Fibroblast of mammary gland (primary cell): Measurements from ENCODE around the gene KIF26B.

Source experiments
- DNase-seq: peaks from one replicate; pipeline ENCODE4 v3.0.0-alpha.2; 2010; ENCODE audit warnings: low read depth
- H3K4me3 ChIP-seq: 2 replicates; pipeline ENCODE4 v1.5.1; 2011; ENCODE audit warnings: low read depth, mild to moderate bottlenecking, low read length, moderate library complexity; ENCODE audit not compliant: control insufficient read depth
- TF ChIP-seq, protein P1 (sequence below): conservative IDR thresholded peaks from 2 replicates; pipeline ENCODE4 v1.5.1; 2011; ENCODE audit warnings: low read depth, low read length, inconsistent platforms; ENCODE audit not compliant: control insufficient read depth, insufficient read depth

The KIF26B gene

DNA sequence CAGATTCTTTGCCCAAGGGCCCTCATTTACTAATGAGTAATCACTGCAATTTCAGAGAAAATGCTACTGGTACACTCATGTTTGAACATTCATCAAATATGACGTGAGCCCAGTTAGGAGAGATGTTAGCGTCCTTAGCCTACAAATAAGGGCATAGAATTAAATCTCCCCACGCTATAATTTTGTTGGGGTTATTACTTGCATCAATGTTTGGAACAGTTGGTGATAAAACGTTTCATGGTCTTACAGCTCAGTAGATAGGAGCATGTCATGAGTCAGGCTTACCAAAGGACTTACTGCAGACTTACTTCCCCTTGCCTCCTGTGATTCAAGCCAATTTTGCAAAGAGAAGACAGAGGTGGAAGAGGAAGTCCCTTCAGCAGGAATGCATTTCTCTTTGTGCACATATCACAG, 304.0 kb downstream of the KIF26B start:
- DNase-seq: peak; percentile 29
- TF ChIP-seq, protein P1, sequence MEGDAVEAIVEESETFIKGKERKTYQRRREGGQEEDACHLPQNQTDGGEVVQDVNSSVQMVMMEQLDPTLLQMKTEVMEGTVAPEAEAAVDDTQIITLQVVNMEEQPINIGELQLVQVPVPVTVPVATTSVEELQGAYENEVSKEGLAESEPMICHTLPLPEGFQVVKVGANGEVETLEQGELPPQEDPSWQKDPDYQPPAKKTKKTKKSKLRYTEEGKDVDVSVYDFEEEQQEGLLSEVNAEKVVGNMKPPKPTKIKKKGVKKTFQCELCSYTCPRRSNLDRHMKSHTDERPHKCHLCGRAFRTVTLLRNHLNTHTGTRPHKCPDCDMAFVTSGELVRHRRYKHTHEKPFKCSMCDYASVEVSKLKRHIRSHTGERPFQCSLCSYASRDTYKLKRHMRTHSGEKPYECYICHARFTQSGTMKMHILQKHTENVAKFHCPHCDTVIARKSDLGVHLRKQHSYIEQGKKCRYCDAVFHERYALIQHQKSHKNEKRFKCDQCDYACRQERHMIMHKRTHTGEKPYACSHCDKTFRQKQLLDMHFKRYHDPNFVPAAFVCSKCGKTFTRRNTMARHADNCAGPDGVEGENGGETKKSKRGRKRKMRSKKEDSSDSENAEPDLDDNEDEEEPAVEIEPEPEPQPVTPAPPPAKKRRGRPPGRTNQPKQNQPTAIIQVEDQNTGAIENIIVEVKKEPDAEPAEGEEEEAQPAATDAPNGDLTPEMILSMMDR: no peak
- no peak overlapping the region for H3K4me3 ChIP-seq

DNA sequence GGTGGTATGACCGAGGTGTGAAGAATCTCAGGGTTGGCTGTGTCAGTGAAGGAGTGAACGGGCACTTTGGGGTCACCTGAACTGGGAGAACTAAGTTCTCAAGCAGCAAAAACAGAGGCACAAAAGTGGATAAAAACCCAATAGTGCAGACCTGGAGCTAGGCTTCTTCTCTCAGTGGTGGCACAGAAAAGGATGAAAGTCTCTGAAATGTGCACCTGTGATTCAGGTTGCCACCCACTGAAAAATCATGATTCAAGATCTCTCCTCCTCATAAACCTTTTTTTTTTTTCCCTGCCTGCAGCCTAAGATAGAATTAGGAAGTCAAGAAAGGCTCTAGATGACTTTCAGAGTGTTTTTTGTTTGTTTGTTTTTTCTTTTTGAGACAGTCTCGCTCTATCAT, 304.8 kb downstream of the KIF26B start:
- DNase-seq: no peak
- H3K4me3 ChIP-seq: no peak overlapping the region
- TF ChIP-seq, protein P1: no peak

DNA sequence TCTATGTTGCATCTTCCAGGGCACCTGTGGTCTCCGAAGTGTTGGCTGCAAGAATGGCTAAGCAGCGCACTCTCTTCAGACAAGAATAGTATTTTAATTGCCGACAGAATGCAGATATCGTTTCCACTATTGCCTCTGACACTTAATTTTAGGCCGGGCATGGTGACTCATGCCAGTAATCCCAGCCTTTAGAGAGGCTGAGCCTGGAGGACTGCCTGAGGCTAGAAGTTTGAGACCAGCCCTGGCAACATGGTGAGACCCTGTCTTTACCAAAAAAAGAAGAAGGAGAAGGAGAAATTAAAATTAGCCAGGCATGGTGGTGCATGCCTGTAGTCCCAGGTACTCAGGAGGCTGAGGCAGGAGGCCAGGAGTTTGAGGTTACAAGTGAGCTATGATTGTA, 306.9 kb downstream of the KIF26B start:
- H3K4me3 ChIP-seq: no peak overlapping the region
- TF ChIP-seq, protein P1: no peak
- DNase-seq: no peak

DNA sequence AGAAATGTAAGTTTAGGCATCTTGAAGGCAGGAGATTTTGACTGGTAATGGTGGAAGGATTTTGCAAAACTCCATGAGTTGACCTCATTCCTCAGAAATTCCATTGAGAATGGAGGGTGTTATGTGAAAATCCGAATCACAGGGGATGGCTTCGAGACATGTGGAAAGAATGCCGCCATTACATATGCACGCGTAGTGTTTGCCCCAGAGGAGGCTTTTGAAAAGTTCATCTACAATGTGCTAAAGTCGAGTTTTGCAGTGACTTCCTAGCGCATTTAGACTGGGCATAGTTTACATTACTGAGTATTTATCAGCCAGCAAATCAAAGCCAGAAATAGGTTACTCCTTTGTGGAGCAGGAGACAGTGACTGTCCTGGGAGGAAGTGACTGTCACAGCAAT, 307.4 kb downstream of the KIF26B start:
- no peak for DNase-seq
- H3K4me3 ChIP-seq: no peak overlapping the region
- TF ChIP-seq, protein P1: no peak

DNA sequence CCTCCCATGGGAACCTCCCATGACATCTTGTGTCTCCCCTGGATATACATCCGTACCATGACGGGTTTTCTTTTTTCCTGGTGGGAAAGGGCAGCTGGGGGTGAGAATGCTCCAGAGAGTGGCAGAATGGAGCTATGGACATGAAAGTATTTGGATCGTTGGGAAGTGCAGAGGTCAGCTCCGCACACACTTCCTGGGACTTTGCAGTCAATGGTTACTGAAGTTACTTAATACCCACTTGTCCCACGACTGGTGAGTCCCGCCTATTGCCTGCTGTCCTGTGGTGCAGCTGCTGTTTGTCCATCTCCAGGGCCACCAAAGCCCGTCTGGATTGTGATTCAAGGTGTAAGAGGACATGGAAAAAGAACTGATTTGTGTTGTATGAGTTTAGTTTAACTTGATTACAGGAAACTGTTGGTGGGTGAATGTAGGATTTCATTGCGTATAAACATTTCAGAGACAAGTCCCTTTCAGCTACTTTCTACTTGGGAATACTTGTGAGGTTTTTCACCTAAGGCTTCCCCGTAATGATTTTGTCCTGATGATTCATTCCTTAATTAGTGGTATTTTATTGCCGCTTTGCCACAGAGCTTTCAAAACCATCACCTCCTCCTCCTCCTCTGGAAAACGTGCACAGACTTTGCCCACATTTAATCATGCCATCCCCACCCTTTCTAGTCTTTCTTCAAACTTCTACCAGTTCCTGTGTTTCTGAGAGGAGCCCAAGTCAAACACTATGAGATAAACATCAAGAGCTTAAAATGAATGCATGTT, 308.8 kb downstream of the KIF26B start:
- no peak overlapping the region for H3K4me3 ChIP-seq

DNA sequence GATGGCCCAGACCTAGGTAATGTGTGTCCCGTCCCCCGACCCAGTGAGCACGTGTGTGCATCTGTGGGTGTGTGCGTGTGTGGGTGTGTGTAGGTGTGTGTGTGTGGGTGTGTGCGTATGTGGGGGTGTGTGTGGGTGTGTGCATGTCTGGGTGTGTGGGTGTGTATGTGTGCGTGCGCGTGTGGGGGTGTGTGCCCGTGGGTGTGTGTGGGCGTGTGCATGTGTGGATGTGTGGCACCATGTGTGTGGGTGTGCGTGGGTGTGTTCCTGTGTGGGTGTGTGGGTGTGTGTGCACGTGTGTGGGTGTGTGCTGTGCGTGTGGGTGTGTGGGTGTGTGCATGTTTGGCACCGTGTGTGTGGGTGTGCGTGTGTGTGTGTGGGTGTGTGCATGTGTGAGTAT, 309.5 kb downstream of the KIF26B start:
- H3K4me3 ChIP-seq: no peak overlapping the region
- TF ChIP-seq, protein P1: no peak

More for the DNA sequence above, 308.8 kb downstream of the KIF26B start:
- no peak for DNase-seq
- TF ChIP-seq, protein P1: no peak

More for the DNA sequence above, 309.5 kb downstream of the KIF26B start:
- DNase-seq: no peak
